ENCODE measurements around the gene ZNHIT2.

ZNHIT2 gene

GRCh38 chr11:65095427-65095826 lies 22.1 kb downstream of the ZNHIT2 start:
- TF ChIP-seq, protein P1, sequence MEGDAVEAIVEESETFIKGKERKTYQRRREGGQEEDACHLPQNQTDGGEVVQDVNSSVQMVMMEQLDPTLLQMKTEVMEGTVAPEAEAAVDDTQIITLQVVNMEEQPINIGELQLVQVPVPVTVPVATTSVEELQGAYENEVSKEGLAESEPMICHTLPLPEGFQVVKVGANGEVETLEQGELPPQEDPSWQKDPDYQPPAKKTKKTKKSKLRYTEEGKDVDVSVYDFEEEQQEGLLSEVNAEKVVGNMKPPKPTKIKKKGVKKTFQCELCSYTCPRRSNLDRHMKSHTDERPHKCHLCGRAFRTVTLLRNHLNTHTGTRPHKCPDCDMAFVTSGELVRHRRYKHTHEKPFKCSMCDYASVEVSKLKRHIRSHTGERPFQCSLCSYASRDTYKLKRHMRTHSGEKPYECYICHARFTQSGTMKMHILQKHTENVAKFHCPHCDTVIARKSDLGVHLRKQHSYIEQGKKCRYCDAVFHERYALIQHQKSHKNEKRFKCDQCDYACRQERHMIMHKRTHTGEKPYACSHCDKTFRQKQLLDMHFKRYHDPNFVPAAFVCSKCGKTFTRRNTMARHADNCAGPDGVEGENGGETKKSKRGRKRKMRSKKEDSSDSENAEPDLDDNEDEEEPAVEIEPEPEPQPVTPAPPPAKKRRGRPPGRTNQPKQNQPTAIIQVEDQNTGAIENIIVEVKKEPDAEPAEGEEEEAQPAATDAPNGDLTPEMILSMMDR (IDR thresholded peaks at IDR 0.05; ENCODE audit: low read depth, low read length), result no peak
- no peak for DNase-seq (ENCODE audit: extremely low read depth, low read depth)

DNA sequence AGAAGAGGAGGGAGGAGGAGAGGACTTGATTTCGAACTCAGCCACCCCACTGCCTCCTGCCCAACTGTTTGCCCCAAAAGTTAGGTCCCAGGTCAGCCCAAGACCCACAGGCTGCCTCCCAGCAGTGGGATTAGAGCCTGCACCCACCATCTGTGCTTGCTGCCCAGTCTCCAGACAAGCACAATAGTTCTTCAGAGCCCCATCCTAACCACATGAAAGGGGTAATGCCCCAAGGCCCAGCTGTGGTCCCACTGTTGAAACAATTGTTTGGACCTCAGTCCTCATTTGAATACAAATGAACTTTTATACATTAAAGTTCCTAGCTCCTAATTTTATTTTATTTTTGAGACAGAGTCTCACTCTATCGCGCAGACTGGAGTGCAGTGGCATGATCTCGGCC lies 26.9 kb downstream of the ZNHIT2 start:
- TF ChIP-seq, protein P1 (IDR thresholded peaks at IDR 0.05; ENCODE audit: low read depth, low read length), result no peak

DNA sequence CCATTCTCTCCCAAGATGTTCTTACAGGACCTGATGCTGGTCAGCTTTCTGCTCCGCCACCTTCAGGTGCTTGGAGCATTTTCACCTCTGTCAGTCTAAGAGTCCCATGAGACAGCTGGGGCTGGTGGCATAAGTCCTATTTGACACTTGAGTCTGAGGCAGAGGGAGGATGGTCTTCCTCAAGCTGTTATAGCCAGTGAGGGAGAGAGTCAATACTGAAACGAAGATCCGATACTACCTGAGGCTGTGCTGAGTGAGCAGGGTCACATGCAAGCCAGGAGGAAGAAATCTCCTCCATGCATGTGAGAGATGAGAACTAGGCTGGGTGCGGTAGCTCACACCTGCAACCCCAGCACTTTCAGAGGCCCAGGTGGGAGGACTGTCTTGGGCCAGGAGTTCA lies 27.9 kb downstream of the ZNHIT2 start:
- DNase-seq (ENCODE audit: extremely low read depth, low read depth), result no peak
- TF ChIP-seq, protein P1 (IDR thresholded peaks at IDR 0.05; ENCODE audit: low read depth, low read length), result no peak

More for the DNA sequence above, 26.9 kb downstream of the ZNHIT2 start:
- no peak for DNase-seq (ENCODE audit: extremely low read depth, low read depth)

DNA sequence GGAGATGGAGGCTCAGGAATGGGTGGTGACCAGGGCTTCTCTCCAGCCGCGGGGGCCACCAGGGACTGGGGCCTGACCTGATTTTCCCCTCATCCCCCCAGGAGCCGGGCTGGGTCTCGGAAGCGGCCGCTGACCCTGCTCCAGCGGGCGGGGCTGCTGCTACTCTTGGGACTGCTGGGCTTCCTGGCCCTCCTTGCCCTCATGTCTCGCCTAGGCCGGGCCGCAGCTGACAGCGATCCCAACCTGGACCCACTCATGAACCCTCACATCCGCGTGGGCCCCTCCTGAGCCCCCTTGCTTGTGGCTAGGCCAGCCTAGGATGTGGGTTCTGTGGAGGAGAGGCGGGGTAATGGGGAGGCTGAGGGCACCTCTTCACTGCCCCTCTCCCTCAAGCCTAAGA lies 29.7 kb downstream of the ZNHIT2 start:
- TF ChIP-seq, protein P1 (IDR thresholded peaks at IDR 0.05; ENCODE audit: low read depth, low read length), result no peak
- no peak for DNase-seq (ENCODE audit: extremely low read depth, low read depth)

GRCh38 chr11:65087216-65087615 lies 30.3 kb downstream of the ZNHIT2 start:
- TF ChIP-seq, protein P1 (IDR thresholded peaks at IDR 0.05; ENCODE audit: low read depth, low read length), result no peak
- DNase-seq (ENCODE audit: extremely low read depth, low read depth), result no peak

GRCh38 chr11:65086809-65087208 lies 30.7 kb downstream of the ZNHIT2 start:
- DNase-seq (ENCODE audit: extremely low read depth, low read depth), result no peak
- TF ChIP-seq, protein P1 (IDR thresholded peaks at IDR 0.05; ENCODE audit: low read depth, low read length), result no peak

DNA sequence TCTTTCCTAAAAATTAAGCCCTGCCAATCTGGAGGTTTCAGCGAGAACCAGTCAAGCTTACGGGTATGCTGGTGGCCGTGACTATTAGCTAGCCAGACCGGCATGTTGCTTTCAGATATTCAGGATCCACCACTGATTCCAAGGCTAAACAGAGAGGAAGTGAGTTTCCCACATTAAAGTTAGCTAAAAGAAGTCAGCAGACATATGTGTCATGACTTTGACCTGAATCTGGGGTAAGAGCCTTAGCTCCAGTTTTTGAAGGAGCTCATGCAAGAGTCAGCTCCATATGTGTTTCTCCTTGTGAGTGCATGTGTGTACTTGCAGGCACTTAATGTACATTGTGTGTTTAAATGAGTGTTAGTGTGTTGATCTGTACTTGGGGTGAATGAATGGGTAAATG lies 32.1 kb downstream of the ZNHIT2 start:
- no peak for DNase-seq (ENCODE audit: extremely low read depth, low read depth)

More for the DNA sequence above, 32.1 kb downstream of the ZNHIT2 start:
- TF ChIP-seq, protein P1 (IDR thresholded peaks at IDR 0.05; ENCODE audit: low read depth, low read length), result no peak

All from AG09319 (cell line).